Hepatocyte (in vitro differentiated cells): ENCODE data around the gene RNF182. TPM values are rescaled to one million over a fixed set of nuclear protein-coding genes. Genes with fewer than 3 reads are reported as not detected.

Experiments used
- DNase-seq: peaks from one replicate; pipeline ENCODE4 v3.0.0-alpha.2; 2016; ENCODE audit warnings: low spot score
- H2AFZ ChIP-seq: fragments of 200-600 bp; sonication (generic); 2 replicates; pipeline ENCODE4 v1.6.0; 2016; ENCODE audit warnings: antibody characterized with exemption, mild to moderate bottlenecking
- H3K27ac ChIP-seq: fragments of 200-600 bp; sonication (generic); 2 replicates; pipeline ENCODE4 v1.5.1; 2016; ENCODE audit warnings: mild to moderate bottlenecking
- H3K27me3 ChIP-seq: fragments of 200-600 bp; sonication (generic); 2 replicates; pipeline ENCODE4 v1.6.1; 2016
- H3K36me3 ChIP-seq: fragments of 200-600 bp; sonication (generic); replicated peaks from 2 replicates; pipeline ENCODE4 v1.5.1; 2016; ENCODE audit warnings: low read depth; ENCODE audit not compliant: insufficient read depth
- H3K4me1 ChIP-seq: fragments of 200-600 bp; sonication (generic); 2 replicates; pipeline ENCODE4 v1.5.1; 2016; ENCODE audit warnings: mild to moderate bottlenecking, moderate library complexity; ENCODE audit not compliant: insufficient read depth
- H3K4me2 ChIP-seq: fragments of 200-600 bp; sonication (generic); 2 replicates; pipeline ENCODE4 v1.6.0; 2016
- H3K4me3 ChIP-seq: fragments of 200-600 bp; sonication (generic); 2 replicates; pipeline ENCODE4 v1.5.1; 2016; ENCODE audit warnings: mild to moderate bottlenecking
- H3K79me2 ChIP-seq: fragments of 200-600 bp; sonication (generic); 2 replicates; pipeline ENCODE4 v1.6.0; 2017; ENCODE audit warnings: mild to moderate bottlenecking
- H3K9me2 ChIP-seq: fragments of 200-600 bp; sonication (generic); replicated peaks from 2 replicates; pipeline ENCODE4 v1.6.0; 2017; ENCODE audit warnings: mild to moderate bottlenecking; ENCODE audit not compliant: insufficient read depth
- H3K9me3 ChIP-seq: fragments of 200-600 bp; sonication (generic); 2 replicates; pipeline ENCODE4 v1.5.1; 2016; ENCODE audit warnings: low read depth, mild to moderate bottlenecking
- H4K20me1 ChIP-seq: fragments of 200-600 bp; sonication (generic); 2 replicates; pipeline ENCODE4 v1.6.0; 2016; ENCODE audit warnings: mild to moderate bottlenecking; ENCODE audit not compliant: insufficient read depth, poor library complexity, severe bottlenecking
- CTCF ChIP-seq: fragments of 200-600 bp; sonication (generic); IDR thresholded peaks from 2 replicates; pipeline ENCODE4 v1.5.1; 2016; ENCODE audit warnings: antibody characterized with exemption, mild to moderate bottlenecking; ENCODE audit not compliant: poor library complexity
- EZH2 ChIP-seq: fragments of 200-600 bp; sonication (generic); IDR thresholded peaks from 2 replicates; pipeline ENCODE4 v1.6.1; 2016; ENCODE audit warnings: antibody characterized with exemption, mild to moderate bottlenecking, borderline replicate concordance
- EZH2phosphoT487 ChIP-seq: fragments of 200-600 bp; sonication (generic); IDR thresholded peaks from one replicate; pipeline ENCODE4 v1.6.1; 2018; ENCODE audit warnings: antibody characterized with exemption, mild to moderate bottlenecking, low read depth, moderate library complexity; ENCODE audit not compliant: unreplicated experiment, severe bottlenecking
- WGBS: methylation state at CpG from one replicate; pipeline ENCODE4 v1.1.6; 2016; ENCODE audit warnings: low lambda C conversion rate; ENCODE audit errors: missing lambda C conversion rate; 5-methylcytosine and 5-hydroxymethylcytosine counted together
- polyA plus RNA-seq: library from polyadenylated mRNA; unstranded; fragments of >200 nt; fragmentation: Nextera tagmentation; extraction: Ambion mirVana; gene quantifications from 2 replicates; pipeline ENCODE4 v1.2.1, GENCODE V29; 2016
- total RNA-seq: library from RNA; depleted of rRNA; stranded (reverse); fragments of >200 nt; gene quantifications from 2 replicates; pipeline ENCODE4 v1.2.3, GENCODE V29; 2014

The RNF182 gene
- total and polyA plus RNA-seq, 2 experiments from 2014 or later = 2.0 TPM; not detected in 1

- no peak for DNase-seq
- no peaks in the 10 kb centered on the region for H3K79me2 ChIP-seq
- H3K4me2 ChIP-seq = no peak overlapping the region
- no peak overlapping the region for H2AFZ ChIP-seq
- 50% methylated on average over 9 of the region's 9 CpGs for WGBS
- no peaks in the 10 kb centered on the region for H3K9me2 ChIP-seq
- H3K9me3 ChIP-seq = no peaks in the 10 kb centered on the region
- H3K27ac ChIP-seq = no peak overlapping the region
- H3K27me3 ChIP-seq = no peaks in the 10 kb centered on the region
- no peaks in the 10 kb centered on the region for H4K20me1 ChIP-seq
- no peak for TF ChIP-seq EZH2phosphoT487
- H3K4me1 ChIP-seq = no peaks in the 10 kb centered on the region
- H3K36me3 ChIP-seq = no peaks in the 10 kb centered on the region
- no peak overlapping the region for H3K4me3 ChIP-seq
These were observed 43.1 kb upstream of the RNF182 start for GRCh38 chr6:13881621-13882165.

GRCh38 chr6:13883966-13884365 is 40.8 kb upstream of the RNF182 start:
- TF ChIP-seq EZH2 = no peak
- no peak for TF ChIP-seq CTCF
- TF ChIP-seq EZH2phosphoT487 = no peak
- Histone ChIP-seq H3K79me2 (no peaks in the 10 kb centered on the region), H3K9me2 (no peaks in the 10 kb centered on the region), H3K4me3 (no peak overlapping the region), H3K27ac (no peak overlapping the region), H4K20me1 (no peaks in the 10 kb centered on the region), H3K27me3 (no peaks in the 10 kb centered on the region), H3K36me3 (no peaks in the 10 kb centered on the region), H3K4me2 (no peak overlapping the region), H3K9me3 (no peaks in the 10 kb centered on the region), H3K4me1 (no peaks in the 10 kb centered on the region), H2AFZ (no peak overlapping the region)
- DNase-seq = no peak

- H3K9me2 ChIP-seq = no peaks in the 10 kb centered on the region
- 90% methylated on average over 5 of the region's 5 CpGs for WGBS
- TF ChIP-seq EZH2phosphoT487 = no peak
- TF ChIP-seq EZH2 = no peak
- H3K4me3 ChIP-seq = no peak overlapping the region
- no peaks in the 10 kb centered on the region for H3K36me3 ChIP-seq
- no peaks in the 10 kb centered on the region for H3K79me2 ChIP-seq
- H2AFZ ChIP-seq = no peak overlapping the region
- H3K9me3 ChIP-seq = no peaks in the 10 kb centered on the region
- H3K4me2 ChIP-seq = no peak overlapping the region
- DNase-seq = no peak
- no peak overlapping the region for H3K27ac ChIP-seq
- no peaks in the 10 kb centered on the region for H3K4me1 ChIP-seq
- H4K20me1 ChIP-seq = no peaks in the 10 kb centered on the region
- no peaks in the 10 kb centered on the region for H3K27me3 ChIP-seq
These were observed 40.4 kb upstream of the RNF182 start for GRCh38 chr6:13884397-13884796.

- no peaks in the 10 kb centered on the region for H3K27me3 ChIP-seq
- H3K36me3 ChIP-seq = no peaks in the 10 kb centered on the region
- H3K9me3 ChIP-seq = no peaks in the 10 kb centered on the region
- no peak overlapping the region for H3K27ac ChIP-seq
- no peaks in the 10 kb centered on the region for H3K9me2 ChIP-seq
- no peak overlapping the region for H2AFZ ChIP-seq
- H3K79me2 ChIP-seq = no peaks in the 10 kb centered on the region
- no peak overlapping the region for H3K4me2 ChIP-seq
- no peak for DNase-seq
- H3K4me3 ChIP-seq = no peak overlapping the region
- no peaks in the 10 kb centered on the region for H3K4me1 ChIP-seq
- 76% methylated on average over 2 of the region's 2 CpGs for WGBS
- no peaks in the 10 kb centered on the region for H4K20me1 ChIP-seq
- TF ChIP-seq EZH2 = no peak
- TF ChIP-seq EZH2phosphoT487 = no peak
- TF ChIP-seq CTCF = no peak
These were observed 39.2 kb upstream of the RNF182 start for GRCh38 chr6:13885601-13886000.
